Activated T-cell treated with anti-CD3 and anti-CD28 coated beads for 4 hours (primary cell): ENCODE results near the gene TMEM18.
"Not testable (repeated sequence)": the region's sequence is repeated elsewhere in the genome, so short reads cannot be mapped to it uniquely, and the experiment has no call there.

ENCODE experiments used
- DNase-seq: peaks from one replicate; pipeline ENCODE4 v3.0.0-alpha.2; 2020

The TMEM18 gene

DNA sequence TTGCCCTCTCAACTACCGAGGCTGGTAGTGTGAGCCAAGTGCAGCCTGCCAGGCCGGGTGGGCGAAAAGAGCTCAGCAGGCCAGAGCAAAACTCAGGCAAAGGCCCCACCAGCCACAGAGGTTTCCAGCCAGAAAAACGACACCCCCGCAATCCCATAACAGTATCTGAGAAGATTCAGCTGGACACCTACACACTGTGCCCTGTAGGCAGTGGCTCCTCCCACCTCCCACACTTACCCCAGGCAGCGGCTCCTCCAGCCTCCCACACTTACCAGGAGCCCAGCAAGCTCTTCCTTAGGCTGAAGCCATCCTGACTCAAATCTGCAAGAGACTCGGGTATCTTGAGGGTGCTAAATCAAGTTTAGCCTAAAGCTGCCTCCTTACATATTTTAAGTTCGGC lies 15.6 kb upstream of the TMEM18 start:
- DNase-seq: no peak

DNA sequence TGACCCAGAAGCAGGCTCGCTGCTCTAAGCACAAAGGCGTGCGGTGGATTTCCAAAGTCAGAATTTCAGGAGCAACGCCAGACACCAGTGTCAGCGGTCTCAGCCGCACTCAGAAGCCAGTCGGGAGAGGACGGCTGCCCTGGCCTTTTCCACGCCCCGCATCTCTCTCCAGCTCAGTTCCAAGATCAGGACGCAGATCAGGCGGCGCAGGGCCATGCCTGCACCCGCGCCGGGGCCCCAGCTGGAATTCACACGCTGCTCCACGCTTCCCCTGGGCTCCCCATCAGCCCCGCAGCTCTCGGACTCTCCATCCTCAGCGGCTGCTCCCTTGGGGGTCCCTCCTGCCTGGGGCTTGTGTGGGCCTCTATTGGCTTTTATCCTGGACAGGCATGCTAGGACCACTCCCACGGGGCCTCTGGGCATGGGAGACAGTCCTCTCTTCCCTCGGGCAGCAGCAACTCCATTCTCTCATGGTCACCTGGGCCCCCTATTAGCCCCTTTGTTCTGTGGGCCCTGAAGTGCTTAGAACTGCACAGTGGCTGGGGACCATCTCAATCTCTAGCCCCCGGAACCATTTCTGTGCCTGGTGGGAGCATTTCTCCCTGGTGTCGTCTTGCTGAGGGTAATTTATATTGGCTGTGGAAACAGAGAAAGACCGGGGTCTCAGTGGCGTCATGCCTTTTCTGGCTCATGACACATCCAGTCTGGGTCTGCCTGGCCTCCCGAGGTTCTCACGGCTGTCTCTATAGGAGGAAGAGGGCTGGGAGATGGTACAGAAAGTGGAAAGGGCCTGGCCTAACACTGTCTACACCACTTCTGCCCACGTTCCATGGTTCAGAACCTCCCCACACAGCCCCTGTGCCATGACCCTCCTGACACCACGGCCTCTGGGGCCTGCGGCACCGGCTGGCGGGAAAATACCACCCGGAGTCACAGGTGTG lies 14.9 kb upstream of the TMEM18 start:
- DNase-seq: no peak

DNA sequence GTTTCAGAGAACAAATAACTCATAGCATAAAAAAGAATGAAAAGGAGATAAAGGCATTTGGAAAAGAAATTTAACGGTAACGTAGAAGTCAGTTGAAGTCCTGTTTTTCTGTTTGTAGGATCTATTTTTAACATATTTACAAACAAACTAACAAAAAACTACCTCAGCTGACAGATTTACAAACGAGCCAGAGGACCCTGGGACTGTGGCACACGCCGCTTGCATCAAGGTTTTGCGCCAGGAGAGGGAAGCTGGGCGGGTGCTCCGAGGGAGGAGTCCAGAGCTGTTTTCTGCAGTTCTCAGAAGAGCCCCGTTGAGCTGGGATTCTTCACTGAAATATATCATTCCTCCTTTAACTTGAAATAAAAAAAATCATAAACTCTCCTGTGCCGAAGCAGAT lies 13.6 kb upstream of the TMEM18 start:
- no peak for DNase-seq

DNA sequence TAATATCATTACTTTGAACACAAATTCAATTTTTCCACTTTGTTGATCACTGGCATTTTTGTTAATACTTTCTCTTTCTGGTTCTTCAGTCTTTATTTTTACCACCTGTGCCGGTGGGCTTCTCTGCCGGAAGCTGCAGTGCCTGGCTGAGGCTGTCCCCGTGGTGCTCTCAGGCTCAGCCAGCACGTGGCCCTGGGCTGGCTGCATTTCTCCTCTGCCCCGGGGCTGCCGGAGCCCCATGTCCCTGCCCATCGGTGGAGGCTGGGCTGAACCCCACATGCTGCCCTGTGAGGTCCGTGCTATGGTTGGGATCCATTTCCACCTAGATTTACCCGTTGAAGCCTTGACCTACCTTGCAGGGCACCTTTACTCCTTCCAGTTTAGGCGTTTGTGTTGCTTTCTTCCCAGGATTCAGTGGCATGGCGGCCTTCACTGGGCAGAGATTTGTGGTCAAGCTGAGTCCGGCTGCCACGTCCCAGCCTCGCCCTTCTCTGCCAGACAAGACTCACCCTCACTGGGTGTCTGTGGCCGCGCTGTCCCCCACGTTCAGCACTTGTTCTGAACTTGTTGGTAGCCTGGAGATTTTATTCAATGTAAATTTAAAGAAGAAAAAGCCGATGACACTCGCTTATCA lies 12.8 kb upstream of the TMEM18 start:
- no peak for DNase-seq

DNA sequence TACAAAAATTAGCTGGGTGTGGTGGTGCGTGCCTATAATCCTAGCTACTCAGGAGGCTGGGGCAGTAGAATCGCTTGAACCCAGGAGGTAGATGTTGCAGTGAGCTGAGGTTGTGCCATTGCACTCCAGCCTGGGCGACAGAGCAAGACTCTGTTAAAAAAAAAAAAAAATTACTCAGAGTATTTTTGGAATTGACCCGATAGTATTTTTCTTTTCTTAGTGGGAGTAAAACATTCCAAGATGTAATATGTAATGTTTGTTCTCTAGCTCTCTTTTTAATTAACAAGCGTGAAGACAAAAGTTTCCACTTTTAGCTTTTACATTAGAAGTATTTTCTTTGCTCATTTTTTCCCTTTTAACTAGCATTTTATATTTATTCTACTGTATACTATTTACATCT lies 12.0 kb upstream of the TMEM18 start:
- DNase-seq: no peak

DNA sequence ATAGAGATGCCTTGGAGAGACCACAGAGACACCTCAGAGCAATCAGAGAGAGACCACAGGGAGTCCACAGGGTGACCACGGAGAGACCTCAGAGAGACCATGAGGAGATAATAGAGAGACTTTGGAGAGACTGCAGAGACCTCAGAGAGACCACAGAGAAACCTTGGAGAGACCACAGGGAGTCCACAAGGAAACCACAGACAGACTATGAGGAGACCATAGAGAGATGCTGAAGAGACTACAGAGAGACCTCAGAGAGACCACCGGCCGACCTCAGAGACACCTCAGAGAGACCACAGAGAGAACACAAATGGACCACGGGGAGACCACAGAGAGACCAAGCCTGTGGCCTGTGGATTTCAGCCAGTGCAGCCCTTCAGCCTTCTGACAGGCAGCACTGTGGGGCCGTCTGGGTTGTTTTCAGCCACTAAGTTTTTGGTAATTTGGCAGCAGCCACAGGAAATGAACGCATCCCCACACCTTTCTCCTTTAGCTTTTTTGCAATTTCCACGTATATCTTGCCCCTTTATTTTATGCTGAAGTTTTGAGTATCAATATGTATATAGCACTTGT lies 11.4 kb upstream of the TMEM18 start:
- DNase-seq: no peak

DNA sequence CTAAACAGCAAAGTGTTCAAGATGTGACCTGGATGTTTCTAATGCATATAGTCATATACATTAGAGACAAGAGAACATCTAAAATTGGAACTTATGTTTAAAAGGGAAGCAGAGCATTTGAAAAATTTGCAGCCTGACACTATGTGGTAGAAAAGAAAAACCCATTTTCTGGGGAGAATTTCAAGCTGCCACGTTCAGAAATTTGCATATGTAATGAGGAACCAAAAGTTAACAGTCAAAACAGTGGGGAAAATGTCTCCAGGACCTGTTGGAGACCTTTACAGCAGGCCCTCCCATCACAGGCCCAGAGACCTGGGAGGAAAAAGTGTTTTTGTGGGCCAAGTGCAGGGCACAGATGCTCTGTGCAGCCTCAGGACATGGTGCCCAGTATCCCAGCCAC lies 8.2 kb upstream of the TMEM18 start:
- DNase-seq: no peak

DNA sequence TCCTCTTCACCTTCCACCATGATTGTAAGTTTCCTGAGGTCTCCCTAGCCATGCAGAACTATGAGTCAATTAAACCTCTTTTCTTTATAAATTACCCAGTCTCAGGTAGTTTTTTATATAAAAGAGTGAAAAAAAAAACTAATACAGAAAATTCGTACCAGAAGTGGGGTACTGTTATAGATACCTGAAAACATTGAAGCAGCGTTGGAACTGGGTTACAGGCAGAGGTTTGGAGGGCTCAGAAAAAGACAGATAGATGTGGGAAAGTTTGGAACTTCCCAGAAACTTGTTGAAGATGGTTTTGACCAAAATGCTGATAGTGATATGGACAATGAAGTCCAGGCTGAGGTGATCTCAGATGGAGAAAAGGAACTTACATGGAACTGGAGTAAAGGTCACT lies 7.7 kb upstream of the TMEM18 start:
- not testable (repeated sequence) for DNase-seq

DNA sequence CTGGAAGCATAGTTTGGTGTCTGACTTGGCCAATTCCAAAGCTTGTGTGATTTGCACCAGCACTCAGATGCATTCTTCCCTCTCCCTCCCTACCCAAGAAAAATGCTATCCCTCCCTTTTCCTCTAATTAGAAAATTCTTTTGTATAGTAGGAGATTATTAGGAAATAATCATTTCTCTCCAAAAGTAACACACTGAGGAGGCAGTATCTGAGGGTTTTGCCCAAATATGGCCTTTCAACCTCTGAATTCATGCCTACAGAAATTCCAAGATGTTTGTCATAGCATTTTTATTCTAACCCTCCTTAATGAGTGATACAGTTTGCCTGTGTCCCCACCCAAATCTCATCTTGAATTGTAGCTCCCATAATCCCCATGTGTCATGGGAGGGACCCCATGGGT lies 5.0 kb upstream of the TMEM18 start:
- DNase-seq: no peak

DNA sequence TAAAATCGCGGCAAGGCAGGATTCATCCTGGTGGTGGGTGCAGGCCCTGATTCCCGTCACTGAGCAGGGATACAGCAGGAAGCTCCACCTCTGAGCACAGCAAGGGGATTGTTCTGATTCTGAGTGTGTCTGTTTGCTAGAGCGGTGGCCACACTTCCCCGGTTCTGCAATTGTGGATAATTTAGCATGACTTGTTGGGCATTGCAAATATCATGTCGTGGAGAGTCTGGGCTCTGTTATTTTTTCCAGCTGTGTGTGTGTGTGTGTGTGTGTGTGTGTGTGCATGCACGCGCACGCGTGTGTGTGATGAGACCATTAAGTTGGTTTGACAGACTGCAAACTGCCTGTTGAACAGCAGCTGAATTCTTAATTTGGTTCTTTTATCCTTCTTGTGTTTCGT lies 4.1 kb upstream of the TMEM18 start:
- DNase-seq: no peak

DNA sequence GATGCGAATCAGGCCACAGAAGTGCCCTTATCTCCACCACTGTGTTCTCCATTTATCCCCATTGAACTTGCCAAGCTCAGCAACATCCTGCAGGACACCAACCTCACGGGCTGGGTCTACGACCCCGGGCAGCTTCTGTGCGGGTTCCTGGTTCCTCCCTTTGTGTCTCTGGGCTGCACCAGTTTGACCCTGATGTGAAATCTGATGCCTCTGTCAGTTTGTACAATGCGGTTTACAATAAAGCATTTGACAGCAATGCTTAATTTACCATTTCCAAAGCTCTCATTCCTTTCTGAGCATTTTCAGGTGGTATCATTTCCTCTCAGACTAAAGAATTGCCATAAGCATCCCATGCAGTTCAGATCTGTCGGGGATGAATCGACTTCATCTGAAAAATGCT lies 3.3 kb upstream of the TMEM18 start:
- DNase-seq: no peak

DNA sequence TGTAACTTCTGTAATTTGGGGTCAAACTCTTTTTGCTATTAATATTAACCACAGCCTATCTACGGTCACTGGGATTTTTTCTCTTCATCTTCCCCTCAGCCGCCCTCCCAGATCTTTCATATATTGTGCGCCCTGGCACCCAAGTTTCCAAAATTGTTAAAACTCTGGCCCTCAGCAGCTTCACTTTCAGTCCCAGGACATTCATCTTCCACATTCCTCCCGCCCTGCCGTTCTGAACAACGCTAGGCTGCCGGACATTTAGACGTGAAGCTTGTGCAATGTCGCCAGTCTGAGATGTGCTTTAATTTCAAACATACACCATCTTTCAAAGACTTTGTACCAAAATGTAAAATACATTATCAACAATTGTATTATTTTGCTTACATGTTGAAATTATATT lies 1.8 kb upstream of the TMEM18 start:
- no peak for DNase-seq

DNA sequence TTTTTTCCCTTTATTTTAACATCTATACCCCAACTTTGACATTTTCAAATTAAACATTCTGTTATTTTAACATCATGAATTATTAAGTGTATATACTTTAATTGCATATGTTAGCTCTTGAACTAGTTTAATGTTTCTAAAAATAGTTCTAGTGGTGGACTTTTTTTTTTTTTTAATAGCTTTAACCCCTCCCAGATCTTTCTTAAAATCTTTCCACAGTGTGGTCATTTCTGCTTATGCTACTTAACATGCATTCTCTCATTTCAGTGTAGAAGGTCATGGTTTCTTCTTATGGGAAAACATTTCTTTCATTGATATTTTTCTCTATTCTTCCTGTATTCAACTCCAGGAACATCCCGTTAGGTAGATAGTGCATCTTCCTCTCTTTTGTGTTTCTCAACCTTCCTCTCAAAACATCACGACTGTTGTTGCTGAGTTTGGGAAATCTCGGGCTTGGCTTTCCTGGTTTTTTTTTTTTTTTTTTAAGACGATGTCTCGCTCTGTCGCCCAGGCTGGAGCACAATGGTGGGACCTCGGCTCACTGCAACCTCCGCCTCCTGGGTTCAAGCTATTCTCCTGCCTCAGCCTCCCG lies 849 bp upstream of the TMEM18 start:
- no peak for DNase-seq

DNA sequence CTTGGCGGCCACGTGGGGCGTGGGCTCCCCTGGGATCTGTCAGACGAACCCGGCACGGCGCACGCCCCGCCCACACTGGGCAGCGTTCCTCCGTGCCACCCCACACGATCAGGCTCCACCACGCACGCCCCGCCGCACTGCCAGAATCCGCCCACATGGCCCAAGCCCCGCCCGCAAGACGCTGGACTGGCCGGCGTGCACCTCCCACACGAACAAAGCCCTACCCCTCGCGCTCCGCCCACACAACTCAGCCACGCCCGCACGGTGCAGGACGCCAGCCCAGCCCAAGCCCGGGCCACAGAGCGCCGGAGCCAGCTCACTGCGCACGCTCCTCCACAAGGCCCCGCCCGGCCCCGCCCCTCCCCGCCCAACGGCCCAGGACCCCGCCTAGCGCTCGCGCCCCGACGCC lies 555 bp downstream of the TMEM18 start:
- DNase-seq: no peak

DNA sequence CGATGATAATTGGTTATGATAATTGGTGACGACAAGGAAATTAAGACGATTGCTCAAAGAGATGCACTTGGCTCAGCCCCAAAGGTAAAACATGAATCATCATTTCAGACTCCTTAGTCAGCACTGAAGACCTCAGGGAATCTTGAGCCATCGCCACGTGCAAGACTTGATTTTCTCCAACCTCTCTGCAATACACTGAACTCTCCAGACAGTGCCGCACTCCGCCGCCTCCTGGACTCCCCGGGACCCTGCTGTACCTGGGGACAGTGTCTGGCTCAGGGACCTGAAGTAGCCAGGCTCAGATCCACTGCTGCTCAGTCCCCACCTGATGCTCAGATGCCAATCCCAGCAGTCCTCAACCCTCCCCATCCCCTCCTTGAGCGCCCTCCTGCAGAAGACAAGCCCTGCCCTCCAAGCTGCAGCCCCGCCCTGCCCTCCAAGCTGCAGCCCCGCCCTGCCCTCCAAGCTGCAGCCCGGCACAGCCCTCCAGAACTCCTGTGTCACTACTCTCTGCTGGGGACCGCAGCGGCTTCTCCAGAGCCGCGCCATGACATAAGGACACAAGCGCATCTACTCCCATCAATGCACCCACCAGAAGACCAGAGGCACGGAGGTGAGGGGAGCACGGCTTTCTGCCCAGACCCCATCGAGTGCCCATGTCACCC lies 1.1 kb downstream of the TMEM18 start:
- no peak for DNase-seq

DNA sequence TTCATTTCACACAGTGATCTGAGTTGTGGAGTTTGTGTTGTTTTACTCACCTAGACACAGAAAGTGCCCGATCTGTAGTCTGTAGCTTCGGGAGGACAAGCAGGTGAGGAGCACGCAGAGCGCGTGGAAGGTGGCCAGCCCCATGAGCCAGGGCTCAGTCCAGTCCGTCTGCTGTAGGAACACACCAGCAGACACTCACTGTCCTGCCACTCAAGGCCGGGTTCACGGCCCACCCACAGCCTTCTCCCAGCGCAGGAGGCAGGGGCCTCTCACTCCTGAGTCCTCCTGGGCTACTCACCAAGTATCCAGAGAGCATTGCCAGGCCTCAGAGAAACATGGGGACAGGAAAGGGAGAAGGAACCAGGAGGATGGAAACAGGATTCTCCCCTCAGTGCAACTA lies 1.7 kb downstream of the TMEM18 start:
- DNase-seq: no peak

DNA sequence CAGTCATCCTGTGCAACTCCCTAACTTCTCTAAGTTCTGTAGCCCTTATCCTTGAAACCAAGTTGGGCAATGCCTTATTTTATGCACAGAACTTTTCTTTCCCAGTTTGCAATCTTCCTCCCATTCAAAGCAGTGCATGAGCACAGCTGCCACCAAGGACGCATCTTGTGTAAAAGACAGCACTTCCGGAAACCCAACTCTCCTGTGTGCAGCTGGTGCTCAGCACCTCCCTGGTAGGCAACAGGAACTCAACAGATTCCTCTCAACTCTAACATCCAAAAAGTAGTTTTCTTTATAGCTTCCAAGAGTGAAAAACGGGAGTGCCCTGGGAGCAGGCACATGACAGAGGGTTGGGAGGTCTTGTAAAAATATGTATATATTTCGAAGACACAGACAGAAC lies 2.2 kb downstream of the TMEM18 start:
- DNase-seq: no peak

DNA sequence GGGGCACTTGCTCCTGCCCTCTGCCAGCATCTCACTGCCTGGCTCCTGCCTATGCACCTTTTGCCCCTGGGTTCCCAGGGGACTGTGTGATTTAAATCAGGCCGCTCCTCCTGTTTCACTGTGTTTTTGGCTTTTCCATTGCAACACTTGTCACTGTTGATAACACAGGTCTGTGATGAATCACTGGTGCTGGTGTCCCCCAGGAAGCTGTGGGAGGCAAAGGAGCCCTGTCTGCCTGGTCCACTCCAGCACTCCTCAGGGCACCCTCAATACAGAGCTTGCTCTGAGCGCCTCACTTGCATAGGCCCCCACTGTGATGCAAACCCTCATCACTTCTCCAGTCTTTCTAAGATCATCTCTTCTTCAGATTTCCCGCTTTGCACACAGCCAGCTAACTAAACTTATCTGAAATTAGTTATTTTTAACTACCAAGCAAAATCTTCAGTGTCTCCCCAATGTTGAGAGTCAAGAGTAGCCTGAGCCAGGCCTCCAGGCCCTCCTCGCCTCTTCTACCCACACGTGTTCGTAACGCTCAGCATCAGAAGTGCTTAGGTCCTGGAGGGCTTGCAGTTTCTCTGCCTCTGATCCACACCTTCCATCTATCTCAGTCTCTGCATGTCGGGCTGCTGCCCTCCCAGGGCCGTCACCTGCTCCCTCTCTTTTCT lies 2.8 kb downstream of the TMEM18 start:
- no peak for DNase-seq

DNA sequence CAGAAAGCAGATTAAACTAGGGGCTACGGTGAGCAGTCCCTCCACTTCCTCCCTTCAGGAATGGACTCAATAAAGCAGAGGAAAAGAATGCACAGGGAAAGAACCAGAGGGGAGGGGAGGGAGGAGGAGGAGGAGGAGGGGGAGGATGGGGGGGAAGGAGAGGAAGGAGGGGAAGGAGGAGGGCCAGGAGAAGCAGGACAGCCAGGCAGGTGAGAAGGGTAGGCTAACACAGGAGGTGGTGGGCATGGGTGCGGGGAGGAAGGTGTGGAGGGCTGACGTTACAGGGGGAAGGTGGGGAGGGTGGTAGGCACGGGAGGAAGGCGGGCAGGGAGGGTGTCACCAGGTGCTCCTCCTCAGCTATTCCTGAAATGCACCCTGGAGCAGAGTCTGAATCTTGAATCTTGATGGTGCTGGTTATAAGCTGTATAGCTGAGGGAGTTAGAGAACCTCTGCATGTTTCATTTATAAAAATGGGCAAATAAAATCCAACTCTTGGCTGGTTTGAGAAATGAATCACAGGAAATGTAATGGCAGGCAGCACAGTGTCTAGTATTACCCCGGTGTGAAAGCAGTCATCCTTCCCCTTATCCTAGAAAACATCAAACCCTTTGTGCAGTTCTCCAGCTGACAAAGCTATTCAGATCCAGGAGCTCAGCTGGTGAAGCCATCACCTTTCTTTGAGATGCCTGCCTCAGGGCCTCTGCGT lies 3.4 kb downstream of the TMEM18 start:
- DNase-seq: no peak

DNA sequence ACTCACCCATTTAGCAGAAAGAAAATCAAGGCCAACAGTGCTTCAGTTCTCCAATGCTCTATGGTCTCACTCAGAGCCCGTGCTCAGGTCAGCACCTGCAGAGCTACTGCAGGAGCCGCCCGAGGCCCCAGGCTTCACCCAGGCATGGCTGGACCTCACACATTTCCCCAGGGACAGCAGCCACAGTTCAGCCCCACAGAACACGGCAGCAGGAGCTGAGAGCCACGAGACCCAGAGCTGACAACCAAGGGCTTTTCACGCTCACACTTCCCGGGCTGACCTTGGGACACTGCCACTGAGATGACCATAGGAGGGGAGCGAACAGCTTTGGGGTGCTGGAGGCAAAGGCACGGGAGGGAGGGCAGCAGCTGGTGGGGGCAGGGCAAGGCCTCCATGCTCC lies 4.2 kb downstream of the TMEM18 start:
- no peak for DNase-seq

DNA sequence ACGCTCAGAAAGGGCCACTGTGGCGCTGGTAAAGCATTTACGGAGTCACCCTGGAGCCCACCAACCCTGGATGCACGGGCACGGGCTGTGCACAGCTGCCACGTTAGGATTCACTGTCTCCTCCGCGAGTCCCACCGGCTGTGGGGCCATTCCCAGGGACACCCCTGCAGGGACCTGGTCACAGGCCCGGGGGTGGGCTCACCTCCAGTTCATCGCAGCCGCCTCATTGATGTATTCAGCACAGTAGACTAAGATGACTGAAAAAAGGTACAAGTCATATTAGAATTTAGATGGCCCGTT lies 4.7 kb downstream of the TMEM18 start:
- DNase-seq: no peak
